HG02973 (cell line): ENCODE data around the gene SLC25A28.

Experiments used
- ATAC-seq: cut with Tn5 transposase; IDR thresholded peaks from one replicate; pipeline ENCODE4 v1.9.1; 2021; ENCODE audit warnings: moderate library complexity; ENCODE audit not compliant: unreplicated experiment

SLC25A28 gene

GRCh38 chr10:99593312-99593711 lies 26.9 kb downstream of the SLC25A28 start:
- ATAC-seq: no peak

DNA sequence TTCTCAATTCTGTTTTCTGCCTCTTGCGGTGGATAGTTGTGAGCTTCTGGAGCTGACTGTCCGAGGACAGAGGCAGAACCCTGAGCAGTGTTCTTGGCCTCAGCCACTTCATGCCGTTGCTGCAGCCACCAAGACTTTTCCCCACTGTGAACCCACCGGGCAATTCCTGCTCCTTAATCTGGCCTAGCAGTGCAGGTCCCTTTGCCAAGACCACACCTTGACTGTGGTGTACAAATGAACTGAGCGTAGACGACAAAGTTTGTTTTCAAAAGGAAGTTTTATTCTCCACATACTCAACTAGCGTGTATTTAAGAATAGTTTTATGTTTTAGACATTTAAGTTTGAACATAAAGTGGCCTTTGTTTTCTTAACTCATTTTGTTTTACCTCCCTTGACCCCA lies 29.4 kb downstream of the SLC25A28 start:
- ATAC-seq: no peak

DNA sequence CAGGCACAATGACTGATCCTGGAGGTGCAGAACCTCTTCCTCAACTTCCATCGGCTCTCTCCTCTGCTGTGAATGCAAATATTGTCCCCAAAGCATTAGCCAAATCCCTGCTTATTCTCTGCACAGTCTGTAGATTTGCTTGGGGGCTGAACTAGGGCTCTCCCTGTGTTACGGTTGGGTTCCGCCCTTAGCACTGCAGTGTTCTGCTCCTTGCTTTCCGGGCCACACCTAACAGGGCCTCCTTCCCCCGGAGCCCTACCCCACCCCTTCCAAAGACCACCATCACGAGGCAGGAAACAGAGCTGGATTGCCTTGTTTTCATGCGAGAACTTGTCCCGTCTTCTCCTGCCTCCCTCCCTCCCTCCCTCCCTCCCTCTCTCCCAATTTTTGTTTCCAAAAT lies 36.6 kb downstream of the SLC25A28 start:
- no peak for ATAC-seq

DNA sequence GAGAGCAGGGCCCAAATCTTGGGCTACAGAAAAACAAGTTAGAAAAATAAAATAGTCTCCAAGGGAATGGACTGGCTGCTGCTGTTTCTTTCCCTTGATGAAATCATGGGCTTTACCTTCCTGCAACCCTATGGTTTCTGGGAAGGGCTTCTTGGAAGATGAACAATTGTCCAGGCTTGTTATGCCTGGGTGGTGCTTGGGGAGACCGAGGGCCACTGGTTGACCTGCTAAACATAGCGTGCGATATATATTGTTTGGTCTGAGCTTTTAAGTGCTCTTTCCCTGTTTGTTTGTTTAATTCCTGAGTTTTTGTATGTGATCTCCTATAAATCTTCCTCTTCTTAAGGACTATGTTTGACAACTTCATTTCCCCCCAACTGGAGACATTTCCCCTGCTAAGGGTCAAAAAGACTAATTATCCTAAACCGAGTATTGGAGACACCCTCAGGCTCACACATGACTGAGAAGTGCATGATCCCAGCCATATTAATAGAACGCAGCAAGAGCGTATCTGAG lies 37.9 kb downstream of the SLC25A28 start:
- ATAC-seq: no peak

DNA sequence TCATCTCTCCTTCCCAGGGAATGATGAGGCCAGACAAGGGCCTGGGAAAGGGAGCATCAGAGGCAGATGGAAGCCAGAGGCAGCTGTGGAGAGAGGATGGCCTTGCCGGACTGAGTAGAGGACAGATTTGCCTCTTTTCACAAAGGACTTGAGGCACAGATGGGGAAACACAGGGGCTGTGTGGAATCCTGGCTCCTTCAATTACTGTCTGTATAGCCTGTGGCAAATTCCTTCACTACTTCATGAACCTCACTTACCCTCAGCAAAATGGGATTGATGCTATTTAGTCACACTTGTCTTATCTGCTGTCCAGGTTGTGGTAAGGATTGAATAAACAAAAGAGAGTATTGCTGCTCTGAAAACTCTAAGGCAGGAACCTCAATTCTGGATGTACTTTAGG lies 40.3 kb downstream of the SLC25A28 start:
- ATAC-seq: no peak

- ATAC-seq: no peak
Measured at GRCh38 chr10:99573790-99574189, 46.4 kb downstream of the SLC25A28 start.

- no peak for ATAC-seq
Measured at GRCh38 chr10:99571816-99572215, 48.4 kb downstream of the SLC25A28 start.

DNA sequence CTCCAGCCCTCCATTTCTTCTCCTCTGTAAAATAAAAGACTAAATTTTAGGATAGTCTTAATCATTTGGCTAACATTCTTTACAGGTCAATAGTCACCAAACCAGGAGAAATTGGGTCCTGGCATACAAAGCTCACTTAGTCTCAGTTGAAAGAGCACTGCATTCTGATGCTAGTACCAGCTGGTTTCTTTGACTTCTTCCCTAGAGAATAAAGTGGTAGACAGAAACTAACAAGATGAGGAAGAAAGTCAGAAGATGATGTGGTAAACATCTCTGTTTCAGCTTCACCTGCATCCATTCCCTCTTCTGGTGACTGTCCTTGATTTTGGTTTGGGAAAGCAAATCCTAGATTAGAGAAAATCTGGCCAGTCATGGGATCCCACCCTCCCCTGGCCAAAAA lies 50.3 kb downstream of the SLC25A28 start:
- no peak for ATAC-seq

- no peak for ATAC-seq
Measured at GRCh38 chr10:99569253-99569939, 50.8 kb downstream of the SLC25A28 start.

- no peak for ATAC-seq
Measured at GRCh38 chr10:99565166-99565565, 55.1 kb downstream of the SLC25A28 start.

- ATAC-seq: no peak
Measured at GRCh38 chr10:99564361-99564760, 55.9 kb downstream of the SLC25A28 start.

DNA sequence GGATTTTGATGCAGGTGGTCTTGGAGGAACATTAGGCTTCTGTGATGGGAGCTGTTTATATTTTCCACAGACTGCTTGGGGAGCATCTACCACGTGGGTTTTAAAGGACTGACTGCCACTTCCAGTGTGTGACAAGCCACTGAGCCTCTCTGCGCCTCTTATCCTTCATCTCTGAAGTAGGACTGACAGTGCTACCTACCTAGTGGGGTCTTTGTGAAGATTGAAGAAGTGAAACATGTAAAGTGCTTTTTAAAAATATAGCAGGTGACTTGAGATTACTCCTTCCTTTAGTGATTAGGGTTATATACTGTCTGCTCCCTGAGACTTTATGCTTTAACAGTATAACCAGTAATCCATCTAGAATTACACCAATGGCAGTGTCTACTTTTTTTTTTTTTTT lies 57.6 kb downstream of the SLC25A28 start:
- ATAC-seq: no peak
